ENCODE results near the gene CORO1A.
A peak's percentile ranks its signal among the peaks of the same experiment; 100 is the strongest.
"Not testable (repeated sequence)": the region's sequence is repeated elsewhere in the genome, so short reads cannot be mapped to it uniquely, and the experiment has no call there.

CORO1A gene

GRCh38 chr16:30199608-30200343 is 16.4 kb downstream of the CORO1A start:
- not testable (repeated sequence) for DNase-seq (ENCODE audit: low read depth in 1 of 2, low spot score in 1 of 2)

GRCh38 chr16:30205541-30206236 is 22.3 kb downstream of the CORO1A start:
- DNase-seq (ENCODE audit: low read depth in 1 of 2, low spot score in 1 of 2): not testable (repeated sequence)

GRCh38 chr16:30206252-30206651 is 22.9 kb downstream of the CORO1A start:
- DNase-seq (ENCODE audit: low read depth in 1 of 2, low spot score in 1 of 2): not testable (repeated sequence)

GRCh38 chr16:30207063-30207704 is 23.8 kb downstream of the CORO1A start:
- not testable (repeated sequence) for DNase-seq (ENCODE audit: low read depth in 1 of 2, low spot score in 1 of 2)

- DNase-seq (ENCODE audit: low read depth in 1 of 2, low spot score in 1 of 2): peak in 1 of 2 donors; percentile 36
These were observed 25.6 kb downstream of the CORO1A start for GRCh38 chr16:30209032-30209431.

- not testable (repeated sequence) for DNase-seq (ENCODE audit: low read depth in 1 of 2, low spot score in 1 of 2)
These were observed 28.0 kb downstream of the CORO1A start for GRCh38 chr16:30211414-30211813.

GRCh38 chr16:30217082-30217481 is 33.7 kb downstream of the CORO1A start:
- not testable (repeated sequence) for DNase-seq (ENCODE audit: low read depth in 1 of 2, low spot score in 1 of 2)

Data from stimulated activated CD4-positive, alpha-beta T cell treated with anti-CD3 and anti-CD28 coated beads, Interleukin-15, amount 100 ng/mL, for 1 hour (primary cell).